SK-N-SH (cell line): ENCODE measurements around the gene C9orf72. TPM values are rescaled to one million over a fixed set of nuclear protein-coding genes. Genes with fewer than 3 reads are reported as not detected.

Experiments
- CTCF ChIA-PET: fragments of 300-600, 350-600 bp; formaldehyde crosslinking; extraction: SDS; loops from one replicate; lab custom pipeline; 2021; lab: Yijun Ruan, JAX
- POLR2A ChIA-PET: fragments of 350-600 bp; sonication (Branson Sonifier 250); formaldehyde crosslinking; extraction: SDS; loops from one replicate; lab custom pipeline; 2020; ENCODE audit warnings: antibody characterized with exemption, inconsistent platforms; lab: Yijun Ruan, JAX
- DNase-seq: peaks from one replicate; pipeline ENCODE4 v3.0.0; 2012
- H2AFZ ChIP-seq: fragments of 200-600 bp; sonication (generic); 2 replicates; pipeline ENCODE4 v1.8.1; 2016; ENCODE audit warnings: antibody characterized with exemption, mild to moderate bottlenecking, low read depth
- H3F3A ChIP-seq: fragments of 200-600 bp; sonication (generic); replicated peaks from 2 replicates; pipeline ENCODE3; 2016; ENCODE audit warnings: antibody characterized with exemption, mild to moderate bottlenecking; ENCODE audit not compliant: insufficient read depth
- H3K27ac ChIP-seq, 2 experiments: fragments of 200-500 bp in 1 of 2; fragments of 200-600 bp in 1 of 2; sonication (Bioruptor generic) in 1 of 2; sonication (generic), shearing (Covaris generic) in 1 of 2; 2 replicates each; pipeline versions ENCODE4 v1.5.1 to v1.6.1; 2014 to 2016; ENCODE audit warnings: low read depth in 2 of 2, inconsistent platforms in 1 of 2, low read length in 1 of 2, mild to moderate bottlenecking in 1 of 2, mixed read lengths in 1 of 2
- H3K27me3 ChIP-seq: fragments of 200-600 bp; sonication (generic), shearing (Covaris generic); 2 replicates; pipeline ENCODE4 v1.6.1; 2016; ENCODE audit warnings: mixed run types; ENCODE audit not compliant: insufficient read depth
- H3K36me3 ChIP-seq, 2 experiments: fragments of 200-500 bp in 1 of 2; fragments of 200-600 bp in 1 of 2; sonication (Bioruptor generic) in 1 of 2; sonication (generic) in 1 of 2; replicated peaks in 1 of 2; 2 replicates each; pipeline versions ENCODE3 to v1.5.1; 2014 to 2016; ENCODE audit warnings: low read length in 1 of 2, mild to moderate bottlenecking in 1 of 2; ENCODE audit not compliant: insufficient read depth in 2 of 2, control insufficient read depth in 1 of 2
- H3K4me1 ChIP-seq, 2 experiments: fragments of 200-500 bp in 1 of 2; fragments of 200-600 bp in 1 of 2; sonication (Bioruptor generic) in 1 of 2; sonication (generic), shearing (Covaris generic) in 1 of 2; 2 replicates each; pipeline versions ENCODE4 v1.5.1 to v1.6.1; 2014 to 2016; ENCODE audit warnings: low read depth in 1 of 2, low read length in 1 of 2, mixed run types in 1 of 2; ENCODE audit not compliant: insufficient read depth in 2 of 2, control insufficient read depth in 1 of 2
- H3K4me2 ChIP-seq: fragments of 200-600 bp; sonication (generic), shearing (Covaris generic); 2 replicates; pipeline ENCODE4 v1.6.1; 2017; ENCODE audit warnings: mixed run types
- H3K4me3 ChIP-seq, 2 experiments: fragments of 200-500 bp in 1 of 2; fragments of 200-600 bp in 1 of 2; sonication (Bioruptor generic) in 1 of 2; sonication (generic), shearing (Covaris generic) in 1 of 2; 2 replicates each; pipeline versions ENCODE4 v1.5.1 to v1.8.1; 2014 to 2016; ENCODE audit warnings: low read depth in 2 of 2, inconsistent platforms in 1 of 2, low read length in 1 of 2, mild to moderate bottlenecking in 1 of 2, mixed read lengths in 1 of 2, moderate library complexity in 1 of 2
- H3K79me2 ChIP-seq: fragments of 200-600 bp; sonication (generic); 2 replicates; pipeline ENCODE4 v1.8.1; 2017; ENCODE audit warnings: mild to moderate bottlenecking; ENCODE audit not compliant: insufficient read depth
- H3K9ac ChIP-seq: fragments of 200-600 bp; sonication (generic); 2 replicates; pipeline ENCODE4 v1.6.1; 2017; ENCODE audit warnings: mixed run types
- H3K9me2 ChIP-seq: fragments of 200-600 bp; sonication (generic); 2 replicates; pipeline ENCODE4 v1.6.1; 2017; ENCODE audit warnings: mixed run types
- H3K9me3 ChIP-seq: fragments of 200-600 bp; sonication (generic); 2 replicates; pipeline ENCODE4 v1.6.1; 2017; ENCODE audit warnings: mixed run types, mild to moderate bottlenecking, moderate library complexity
- H4K20me1 ChIP-seq: fragments of 200-600 bp; sonication (generic); 2 replicates; pipeline ENCODE4 v1.6.1; 2017; ENCODE audit warnings: mild to moderate bottlenecking, mixed run types; ENCODE audit not compliant: insufficient read depth
- FOXM1 ChIP-seq: IDR thresholded peaks from 2 replicates; pipeline ENCODE4 v1.4.0; 2012; ENCODE audit warnings: low read depth, mild to moderate bottlenecking
- NFIC ChIP-seq: IDR thresholded peaks from 2 replicates; pipeline ENCODE4 v1.4.0; 2012; ENCODE audit warnings: borderline replicate concordance
- RCOR1 ChIP-seq: fragments of 150-350 bp; IDR thresholded peaks from 2 replicates; pipeline ENCODE4 v1.6.1; 2017; ENCODE audit warnings: antibody characterized with exemption, low read length
- RXRA ChIP-seq: IDR thresholded peaks from 2 replicates; pipeline ENCODE4 v1.4.0; 2012; ENCODE audit warnings: low read depth, mild to moderate bottlenecking, borderline replicate concordance
- SIN3A ChIP-seq: IDR thresholded peaks from 2 replicates; pipeline ENCODE4 v1.6.1; 2012; ENCODE audit warnings: low read depth, mild to moderate bottlenecking, low read length, moderate library complexity, borderline replicate concordance
- SMC3 ChIP-seq: IDR thresholded peaks from 2 replicates; pipeline ENCODE4 v1.6.1; 2012; ENCODE audit warnings: low read depth, low read length, improper control_type of control experiment
- TEAD4 ChIP-seq: IDR thresholded peaks from 2 replicates; pipeline ENCODE4 v1.4.0; 2012; ENCODE audit warnings: mild to moderate bottlenecking, borderline replicate concordance; ENCODE audit not compliant: insufficient read depth
- YY1 ChIP-seq: IDR thresholded peaks from 2 replicates; pipeline ENCODE4 v1.4.0; 2012; ENCODE audit warnings: low read depth, mild to moderate bottlenecking
- WGBS: methylation state at CpG from one replicate; pipeline ENCODE4 v1.1.6; 2017; ENCODE audit warnings: low lambda C conversion rate; 5-methylcytosine and 5-hydroxymethylcytosine counted together
- polyA plus RNA-seq, 3 experiments: library from polyadenylated mRNA; depleted of rRNA; stranded (reverse); fragments of >200 nt; gene quantifications; 2 replicates each; pipeline ENCODE4 v1.2.3, GENCODE V29; 2012
- TF ChIP-seq, protein P1 (sequence below): IDR thresholded peaks from 2 replicates; pipeline ENCODE4 v1.6.1; 2012; ENCODE audit warnings: mild to moderate bottlenecking, low read depth, low read length, moderate library complexity
- TF ChIP-seq, protein P2 (sequence below): IDR thresholded peaks from 2 replicates; pipeline ENCODE4; 2012
- TF ChIP-seq, protein P3 (sequence below): IDR thresholded peaks from 2 replicates; pipeline ENCODE4 v1.4.0; 2012; ENCODE audit warnings: low read depth, borderline replicate concordance

C9orf72 gene
- polyA plus RNA-seq, 1 of the 3 experiments (the other 2 are of a cell fraction) = 4.0 TPM

- TF ChIP-seq FOXM1 = no peak
- no peak for TF ChIP-seq RCOR1
- TF ChIP-seq, protein P1, sequence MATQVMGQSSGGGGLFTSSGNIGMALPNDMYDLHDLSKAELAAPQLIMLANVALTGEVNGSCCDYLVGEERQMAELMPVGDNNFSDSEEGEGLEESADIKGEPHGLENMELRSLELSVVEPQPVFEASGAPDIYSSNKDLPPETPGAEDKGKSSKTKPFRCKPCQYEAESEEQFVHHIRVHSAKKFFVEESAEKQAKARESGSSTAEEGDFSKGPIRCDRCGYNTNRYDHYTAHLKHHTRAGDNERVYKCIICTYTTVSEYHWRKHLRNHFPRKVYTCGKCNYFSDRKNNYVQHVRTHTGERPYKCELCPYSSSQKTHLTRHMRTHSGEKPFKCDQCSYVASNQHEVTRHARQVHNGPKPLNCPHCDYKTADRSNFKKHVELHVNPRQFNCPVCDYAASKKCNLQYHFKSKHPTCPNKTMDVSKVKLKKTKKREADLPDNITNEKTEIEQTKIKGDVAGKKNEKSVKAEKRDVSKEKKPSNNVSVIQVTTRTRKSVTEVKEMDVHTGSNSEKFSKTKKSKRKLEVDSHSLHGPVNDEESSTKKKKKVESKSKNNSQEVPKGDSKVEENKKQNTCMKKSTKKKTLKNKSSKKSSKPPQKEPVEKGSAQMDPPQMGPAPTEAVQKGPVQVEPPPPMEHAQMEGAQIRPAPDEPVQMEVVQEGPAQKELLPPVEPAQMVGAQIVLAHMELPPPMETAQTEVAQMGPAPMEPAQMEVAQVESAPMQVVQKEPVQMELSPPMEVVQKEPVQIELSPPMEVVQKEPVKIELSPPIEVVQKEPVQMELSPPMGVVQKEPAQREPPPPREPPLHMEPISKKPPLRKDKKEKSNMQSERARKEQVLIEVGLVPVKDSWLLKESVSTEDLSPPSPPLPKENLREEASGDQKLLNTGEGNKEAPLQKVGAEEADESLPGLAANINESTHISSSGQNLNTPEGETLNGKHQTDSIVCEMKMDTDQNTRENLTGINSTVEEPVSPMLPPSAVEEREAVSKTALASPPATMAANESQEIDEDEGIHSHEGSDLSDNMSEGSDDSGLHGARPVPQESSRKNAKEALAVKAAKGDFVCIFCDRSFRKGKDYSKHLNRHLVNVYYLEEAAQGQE = no peak
- TF ChIP-seq RXRA = no peak
- TF ChIP-seq YY1 = no peak; the same call in 1 of the 2 replicates
- TF ChIP-seq NFIC = peak; percentile 18; the same call in 1 of the 2 replicates
- TF ChIP-seq, protein P2, sequence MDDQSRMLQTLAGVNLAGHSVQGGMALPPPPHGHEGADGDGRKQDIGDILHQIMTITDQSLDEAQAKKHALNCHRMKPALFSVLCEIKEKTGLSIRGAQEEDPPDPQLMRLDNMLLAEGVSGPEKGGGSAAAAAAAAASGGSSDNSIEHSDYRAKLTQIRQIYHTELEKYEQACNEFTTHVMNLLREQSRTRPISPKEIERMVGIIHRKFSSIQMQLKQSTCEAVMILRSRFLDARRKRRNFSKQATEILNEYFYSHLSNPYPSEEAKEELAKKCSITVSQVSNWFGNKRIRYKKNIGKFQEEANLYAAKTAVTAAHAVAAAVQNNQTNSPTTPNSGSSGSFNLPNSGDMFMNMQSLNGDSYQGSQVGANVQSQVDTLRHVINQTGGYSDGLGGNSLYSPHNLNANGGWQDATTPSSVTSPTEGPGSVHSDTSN = peak; percentile 66
- TF ChIP-seq, protein P3, sequence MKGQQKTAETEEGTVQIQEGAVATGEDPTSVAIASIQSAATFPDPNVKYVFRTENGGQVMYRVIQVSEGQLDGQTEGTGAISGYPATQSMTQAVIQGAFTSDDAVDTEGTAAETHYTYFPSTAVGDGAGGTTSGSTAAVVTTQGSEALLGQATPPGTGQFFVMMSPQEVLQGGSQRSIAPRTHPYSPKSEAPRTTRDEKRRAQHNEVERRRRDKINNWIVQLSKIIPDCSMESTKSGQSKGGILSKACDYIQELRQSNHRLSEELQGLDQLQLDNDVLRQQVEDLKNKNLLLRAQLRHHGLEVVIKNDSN = no peak
- TF ChIP-seq TEAD4 = no peak
- no peak for TF ChIP-seq SIN3A
- TF ChIP-seq, all 33 proteins: peak for 7
These were observed 73.8 kb downstream of the C9orf72 start (continued) for GRCh38 chr9:27499451-27499850.

DNA sequence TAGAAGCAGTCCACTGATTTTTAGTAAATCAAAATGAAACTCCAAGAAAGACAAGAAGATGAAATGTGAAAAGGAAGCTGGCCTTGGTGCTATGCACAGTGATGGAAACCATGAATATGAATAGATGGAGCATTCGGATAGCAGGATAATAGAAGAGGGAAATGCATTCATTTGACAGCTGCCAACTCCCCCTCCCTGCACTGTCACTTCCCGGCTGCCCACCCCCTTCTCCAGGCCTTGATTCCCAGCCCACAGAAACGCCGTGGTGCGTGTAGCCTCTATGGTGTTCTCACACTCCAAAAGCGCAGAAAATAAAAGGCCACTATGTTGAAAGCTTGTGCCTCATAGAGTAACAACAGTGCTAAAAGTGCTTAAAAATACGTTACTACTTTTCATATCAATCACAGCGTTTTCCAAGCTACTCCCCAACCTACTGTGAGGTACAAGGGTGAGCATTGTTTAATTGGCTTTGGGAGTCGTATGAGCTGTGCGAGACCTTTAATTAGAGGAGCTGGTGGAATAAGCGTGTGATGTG is 75.3 kb downstream of the C9orf72 start:
- Histone ChIP-seq H2AFZ (no peak overlapping the region), H4K20me1 (no peaks in the 10 kb centered on the region), H3K4me3 (no peak overlapping the region), H3K36me3 (no peaks in the 10 kb centered on the region), H3K9me3 (no peaks in the 10 kb centered on the region), H3K27ac (no peak overlapping the region), H3K4me2 (no peak overlapping the region), H3K27me3 (no peaks in the 10 kb centered on the region), H3K4me1 (no peaks in the 10 kb centered on the region; a peak in 1 of 4 replicates), H3F3A (peaks cover 11% of the 10 kb centered on the region), H3K9me2 (no peaks in the 10 kb centered on the region), H3K9ac (no peak overlapping the region), H3K79me2 (no peaks in the 10 kb centered on the region)
- ChIA-PET POLR2A (no interaction called here), CTCF (interaction anchor here (1.5 kb wide), 1 partner anchor 32 kb away, joined by 3 read pairs; the partner anchor contains the start of gene MOB3B)
- 94% methylated on average over 11 of the region's 11 CpGs for WGBS
- DNase-seq = no peak
- TF ChIP-seq SMC3 = no peak

Other genes with a start within 250 kb of the C9orf72 start
- gene IFNK, start 49.2 kb downstream of the C9orf72 start, polyA plus RNA-seq (2012; rRNA removed) = not detected in 2 replicates
- 0.90 and 1.2 TPM in 2 replicates for gene MOB3B, start 43.7 kb downstream of the C9orf72 start, polyA plus RNA-seq (2012; rRNA removed)